ENCODE measurements around the gene TMEM191C.
"Not testable (repeated sequence)": the region's sequence is repeated elsewhere in the genome, so short reads cannot be mapped to it uniquely, and the experiment has no call there.

DNA sequence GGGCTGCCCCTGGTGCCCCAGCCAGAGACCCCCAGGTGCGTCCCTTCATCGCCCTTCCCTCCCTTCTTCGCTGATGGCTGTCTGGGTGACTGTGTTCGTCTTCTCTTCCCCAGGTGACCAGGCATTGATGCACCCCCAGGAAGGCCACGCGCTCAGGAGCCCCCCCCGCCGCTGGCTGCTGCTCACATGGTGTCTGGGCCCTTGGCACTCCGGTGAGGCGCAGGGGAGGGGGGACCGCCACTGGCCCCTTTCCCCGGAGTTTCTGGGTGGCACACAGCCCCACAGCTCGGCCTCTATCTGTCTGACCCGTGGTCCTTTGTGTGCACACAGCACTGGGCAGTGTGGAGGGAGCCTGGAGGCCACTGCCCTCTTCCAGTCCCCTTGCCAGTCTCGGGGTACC, 24.5 kb upstream of the TMEM191C start:
- not testable (repeated sequence) for TF ChIP-seq CTCF, POLR2A (IDR thresholded peaks at IDR 0.05)

All from heart left ventricle (tissue), 13 donors.